Fibroblast of the aortic adventitia (primary cell): ENCODE data around the gene KIAA1210. TPM values are rescaled to one million over a fixed set of nuclear protein-coding genes. Genes with fewer than 3 reads are reported as not detected.
A peak's percentile ranks its signal among the peaks of the same experiment; 100 is the strongest.
"Not testable (repeated sequence)": the region's sequence is repeated elsewhere in the genome, so short reads cannot be mapped to it uniquely, and the experiment has no call there.

Source experiments
- DNase-seq: peaks from one replicate; pipeline ENCODE4 v3.0.0-alpha.2; 2010; ENCODE audit warnings: low read depth
- H3K4me3 ChIP-seq: 2 replicates; pipeline ENCODE4 v1.5.1; 2011; ENCODE audit warnings: low read depth, mild to moderate bottlenecking, control low read depth, low read length, moderate library complexity
- CTCF ChIP-seq: IDR thresholded peaks from 2 replicates; pipeline ENCODE4 v1.5.1; 2011; ENCODE audit warnings: mild to moderate bottlenecking, low read length, control low read depth, inconsistent platforms; ENCODE audit not compliant: insufficient read depth
- total RNA-seq: library from RNA; depleted of rRNA; stranded (reverse); fragments of >200 nt; gene quantifications from 2 replicates; pipeline ENCODE4 v1.2.3, GENCODE V29; 2012; ENCODE audit warnings: low replicate concordance

KIAA1210 gene
- total RNA-seq, 1 donor: not detected

- TF ChIP-seq CTCF: no peak
Observed at GRCh38 chrX:119042996-119043395, 84.6 kb downstream of the KIAA1210 start.

GRCh38 chrX:119042040-119042439, 85.6 kb downstream of the KIAA1210 start:
- DNase-seq: no peak
- no peak overlapping the region for H3K4me3 ChIP-seq
- no peak for TF ChIP-seq CTCF

More at GRCh38 chrX:119042996-119043395, 84.6 kb downstream of the KIAA1210 start:
- DNase-seq: no peak
- H3K4me3 ChIP-seq: no peak overlapping the region

- no peak for TF ChIP-seq CTCF
- H3K4me3 ChIP-seq: no peak overlapping the region
- DNase-seq: peak; percentile 80
Observed at GRCh38 chrX:119041175-119041574, 86.4 kb downstream of the KIAA1210 start.

- no peak overlapping the region for H3K4me3 ChIP-seq
- TF ChIP-seq CTCF: no peak
- no peak for DNase-seq
Observed at GRCh38 chrX:119040432-119040831, 87.2 kb downstream of the KIAA1210 start.

GRCh38 chrX:119036107-119037029, 91.2 kb downstream of the KIAA1210 start:
- no peak overlapping the region for H3K4me3 ChIP-seq
- TF ChIP-seq CTCF: no peak
- no peak for DNase-seq

- no peak overlapping the region for H3K4me3 ChIP-seq
- TF ChIP-seq CTCF: no peak
Observed at GRCh38 chrX:119030990-119031389, 96.6 kb downstream of the KIAA1210 start.

DNA sequence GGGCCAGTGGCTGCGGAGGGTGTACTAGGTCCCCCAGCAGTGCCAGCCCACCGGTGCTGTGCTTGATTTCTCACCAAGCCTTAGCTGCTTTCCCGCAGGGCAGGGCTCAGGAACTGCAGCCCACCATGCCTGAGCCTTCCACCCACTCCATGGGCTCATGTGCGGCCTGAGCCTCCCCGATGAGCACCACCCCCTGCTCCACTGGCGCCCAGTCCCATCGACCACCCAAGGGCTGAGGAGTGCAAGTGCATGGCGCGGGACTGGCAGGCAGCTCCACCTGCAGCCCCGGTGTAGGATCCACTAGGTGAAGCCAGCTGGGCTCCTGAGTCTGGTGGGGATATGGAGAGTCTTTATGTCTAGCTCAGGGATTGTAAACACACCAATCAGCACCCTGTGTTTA, 98.0 kb downstream of the KIAA1210 start:
- not testable (repeated sequence) for DNase-seq

More at GRCh38 chrX:119030990-119031389, 96.6 kb downstream of the KIAA1210 start:
- DNase-seq: no peak

More for the DNA sequence above, 98.0 kb downstream of the KIAA1210 start:
- H3K4me3 ChIP-seq: not testable (repeated sequence)
